CD14-positive monocyte (primary cell): ENCODE results near the gene SERBP1. TPM values are rescaled to one million over a fixed set of nuclear protein-coding genes. Genes with fewer than 3 reads are reported as not detected.

ENCODE experiments used
- DNase-seq, 3 donors: peaks; one replicate each; pipeline ENCODE4 v3.0.0-alpha.2; 2011 to 2022
- H2AFZ ChIP-seq: 2 replicates; pipeline ENCODE4 v1.6.0; 2012; ENCODE audit warnings: mild to moderate bottlenecking, low read depth, low read length, inconsistent platforms; ENCODE audit not compliant: insufficient read depth, poor library complexity, severe bottlenecking
- H3K27ac ChIP-seq, 2 donors: 1 replicate in 1 of 2; 2 replicates in 1 of 2; pipeline ENCODE4 v1.5.1; 2012 to 2013; ENCODE audit warnings: low read length in 2 of 2, control low read depth in 1 of 2, inconsistent platforms in 1 of 2, low read depth in 1 of 2, mild to moderate bottlenecking in 1 of 2
- H3K27me3 ChIP-seq, 2 donors: one replicate each; pipeline versions ENCODE4 v1.6.0 to v1.6.1; 2011 to 2013; ENCODE audit warnings: low read length in 2 of 2; ENCODE audit not compliant: control insufficient read depth in 2 of 2, insufficient read depth in 2 of 2
- H3K36me3 ChIP-seq, 2 donors: replicated peaks in 1 of 2; 1 replicate in 1 of 2; 2 replicates in 1 of 2; pipeline versions ENCODE4 v1.5.1 to v1.6.1; 2012 to 2013; ENCODE audit warnings: low read length in 2 of 2, control low read depth in 1 of 2, inconsistent platforms in 1 of 2, mild to moderate bottlenecking in 1 of 2; ENCODE audit not compliant: insufficient read depth in 2 of 2, control insufficient read depth in 1 of 2
- H3K4me1 ChIP-seq, 2 donors: 1 replicate in 1 of 2; 2 replicates in 1 of 2; pipeline versions ENCODE4 v1.5.1 to v1.6.1; 2012 to 2013; ENCODE audit warnings: low read length in 2 of 2, control low read depth in 1 of 2, inconsistent platforms in 1 of 2, mild to moderate bottlenecking in 1 of 2, moderate library complexity in 1 of 2; ENCODE audit not compliant: insufficient read depth in 2 of 2, control insufficient read depth in 1 of 2
- H3K4me2 ChIP-seq: replicated peaks from 2 replicates; pipeline ENCODE3; 2012; ENCODE audit warnings: low read length, moderate library complexity, mild to moderate bottlenecking; ENCODE audit not compliant: poor library complexity, severe bottlenecking; ENCODE audit errors: extremely low read depth
- H3K4me3 ChIP-seq, 3 experiments: fragments of 200-600 bp in 1 of 3; sonication (generic) in 1 of 3; replicated peaks in 1 of 3; 1 replicate in 2 of 3; 2 replicates in 1 of 3; pipeline ENCODE4 v1.5.1; 2011 to 2013; ENCODE audit warnings: low read length in 3 of 3, mild to moderate bottlenecking in 3 of 3, control low read depth in 2 of 3, low read depth in 2 of 3, inconsistent platforms in 1 of 3, moderate library complexity in 1 of 3
- H3K79me2 ChIP-seq: 2 replicates; pipeline ENCODE4 v1.6.0; 2012; ENCODE audit warnings: mild to moderate bottlenecking, control low read depth, inconsistent platforms, low read length, moderate library complexity; ENCODE audit not compliant: insufficient read depth
- H3K9ac ChIP-seq: 2 replicates; pipeline ENCODE4 v1.6.0; 2017; ENCODE audit warnings: low read length, mild to moderate bottlenecking; ENCODE audit not compliant: insufficient read depth, poor library complexity, severe bottlenecking
- H3K9me3 ChIP-seq, 2 donors: replicated peaks in 1 of 2; 1 replicate in 1 of 2; 2 replicates in 1 of 2; pipeline versions ENCODE4 v1.5.1 to v1.6.1; 2012 to 2013; ENCODE audit warnings: low read length in 2 of 2, control low read depth in 1 of 2; ENCODE audit not compliant: control insufficient read depth in 1 of 2, insufficient read depth in 1 of 2
- H4K20me1 ChIP-seq: 2 replicates; pipeline ENCODE4 v1.6.0; 2012; ENCODE audit warnings: mild to moderate bottlenecking, low read length, control low read depth, moderate library complexity; ENCODE audit not compliant: insufficient read depth
- H3K27ac Mint-ChIP-seq, 7 donors: one replicate each; pipeline ENCODE4 v1.8.0; 2020; ENCODE audit warnings: mild to moderate bottlenecking in 7 of 7, mixed read lengths in 7 of 7, moderate library complexity in 6 of 7, inconsistent platforms in 2 of 7
- H3K27me3 Mint-ChIP-seq, 3 donors: one replicate each; pipeline ENCODE4 v1.8.0; 2021 to 2022; ENCODE audit warnings: low read depth in 3 of 3, mild to moderate bottlenecking in 3 of 3, mixed read lengths in 3 of 3, moderate library complexity in 3 of 3, inconsistent platforms in 1 of 3
- H3K36me3 Mint-ChIP-seq, 2 donors: one replicate each; pipeline ENCODE4 v1.8.0; 2020; ENCODE audit warnings: mixed read lengths in 2 of 2, inconsistent platforms in 1 of 2, mild to moderate bottlenecking in 1 of 2
- H3K4me1 Mint-ChIP-seq: one replicate; pipeline ENCODE4 v1.8.0; 2020; ENCODE audit warnings: mild to moderate bottlenecking, mixed read lengths
- H3K4me3 Mint-ChIP-seq, 2 donors: one replicate each; pipeline ENCODE4 v1.8.0; 2020; ENCODE audit warnings: mild to moderate bottlenecking in 2 of 2, mixed read lengths in 2 of 2, moderate library complexity in 1 of 2
- H3K9me3 Mint-ChIP-seq, 7 donors: one replicate each; pipeline ENCODE4 v1.8.0; 2020 to 2022; ENCODE audit warnings: mixed read lengths in 7 of 7, mild to moderate bottlenecking in 6 of 7, moderate library complexity in 6 of 7, inconsistent platforms in 2 of 7
- WGBS: methylation state at CpG from one replicate; pipeline ENCODE4 v1.1.5; 2013; ENCODE audit warnings: missing lambda C conversion rate; ENCODE audit not compliant: insufficient coverage; 5-methylcytosine and 5-hydroxymethylcytosine counted together
- intact Hi-C, 2 donors: fragments of 100-400 bp; cut with micrococcal nuclease; formaldehyde crosslinking; loops; one replicate each; pipeline versions ENCODE4 v1.15.0 to v1.15.1; 2023
- polyA plus RNA-seq, 3 donors: library from polyadenylated mRNA; depleted of rRNA in 1 of 3; unstranded in 2 of 3; stranded (reverse) in 1 of 3; fragments of 300-500 nt in 2 of 3; fragments of >200 nt in 1 of 3; fragmentation: Illumina TruSeq in 2 of 3; gene quantifications; 1 replicate in 2 of 3; 2 replicates in 1 of 3; pipeline ENCODE4 v1.2.3, GENCODE V29; 2012 to 2021
- TF ChIP-seq, protein P1 (sequence below): fragments of 200-600 bp; IDR thresholded peaks from one replicate; pipeline ENCODE4 v1.8.0; 2022; ENCODE audit warnings: antibody characterized with exemption, mild to moderate bottlenecking

The SERBP1 gene
- polyA plus RNA-seq, 3 donors = 38.2 to 78.8 (median 75.3) TPM

DNA sequence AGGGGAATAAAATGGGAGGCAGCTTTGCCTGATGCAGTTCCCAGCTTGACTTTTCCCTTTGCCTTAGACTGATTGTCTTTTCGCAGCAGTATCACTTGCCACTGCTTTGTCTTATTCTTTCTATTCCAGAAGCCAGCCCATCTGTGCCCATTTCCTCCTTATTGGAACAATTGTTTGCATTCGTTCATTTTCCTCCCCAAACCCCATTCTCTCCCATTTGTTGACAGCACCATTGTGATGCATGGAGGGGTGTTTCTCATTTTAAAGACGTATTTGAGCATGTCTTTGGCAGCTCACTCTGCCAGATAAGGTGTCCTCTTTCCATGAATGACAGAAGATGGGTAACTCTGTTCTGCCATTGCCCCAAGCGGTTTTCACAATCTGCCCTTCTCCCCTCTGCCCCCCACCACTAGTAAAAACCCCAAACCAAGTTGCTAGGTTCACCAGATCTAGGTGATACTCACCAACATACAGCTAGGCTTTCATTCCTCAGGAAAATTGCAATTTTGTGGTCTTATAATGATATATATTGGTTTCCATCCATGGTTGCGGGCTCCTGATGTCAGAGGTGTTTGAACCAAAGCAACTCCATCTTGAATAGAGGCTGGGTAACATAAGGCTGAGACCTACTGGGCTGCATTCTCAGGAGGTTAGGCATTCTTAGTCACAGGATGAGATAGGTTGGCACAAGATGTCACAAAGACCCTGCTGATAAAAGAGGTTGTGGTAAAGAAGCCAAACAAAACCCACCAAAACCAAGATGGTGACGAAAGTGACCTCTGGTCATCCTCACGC, 30.8 kb downstream of the SERBP1 start:
- Histone ChIP-seq H3K36me3 (no peaks in the 10 kb centered on the region), H3K27ac (no peak overlapping the region), H3K9me3 (no peaks in the 10 kb centered on the region), H3K4me2 (no peak overlapping the region), H3K4me1 (no peaks in the 10 kb centered on the region), H3K4me3 (no peak overlapping the region), H4K20me1 (no peaks in the 10 kb centered on the region), H2AFZ (no peak overlapping the region), H3K9ac (no peak overlapping the region), H3K79me2 (no peaks in the 10 kb centered on the region), H3K27me3 (no peaks in the 10 kb centered on the region)
- no peaks in the 10 kb centered on the region for H3K36me3 Mint-ChIP-seq
- intact Hi-C loops = no loop called here
- WGBS = no CpG with 5 or more reads among the region's 7 CpGs
- H3K9me3 Mint-ChIP-seq = peaks cover 0 to 2% (median 0%) of the 10 kb centered on the region in 7 donors
- TF ChIP-seq, protein P1, sequence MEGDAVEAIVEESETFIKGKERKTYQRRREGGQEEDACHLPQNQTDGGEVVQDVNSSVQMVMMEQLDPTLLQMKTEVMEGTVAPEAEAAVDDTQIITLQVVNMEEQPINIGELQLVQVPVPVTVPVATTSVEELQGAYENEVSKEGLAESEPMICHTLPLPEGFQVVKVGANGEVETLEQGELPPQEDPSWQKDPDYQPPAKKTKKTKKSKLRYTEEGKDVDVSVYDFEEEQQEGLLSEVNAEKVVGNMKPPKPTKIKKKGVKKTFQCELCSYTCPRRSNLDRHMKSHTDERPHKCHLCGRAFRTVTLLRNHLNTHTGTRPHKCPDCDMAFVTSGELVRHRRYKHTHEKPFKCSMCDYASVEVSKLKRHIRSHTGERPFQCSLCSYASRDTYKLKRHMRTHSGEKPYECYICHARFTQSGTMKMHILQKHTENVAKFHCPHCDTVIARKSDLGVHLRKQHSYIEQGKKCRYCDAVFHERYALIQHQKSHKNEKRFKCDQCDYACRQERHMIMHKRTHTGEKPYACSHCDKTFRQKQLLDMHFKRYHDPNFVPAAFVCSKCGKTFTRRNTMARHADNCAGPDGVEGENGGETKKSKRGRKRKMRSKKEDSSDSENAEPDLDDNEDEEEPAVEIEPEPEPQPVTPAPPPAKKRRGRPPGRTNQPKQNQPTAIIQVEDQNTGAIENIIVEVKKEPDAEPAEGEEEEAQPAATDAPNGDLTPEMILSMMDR = no peak
- DNase-seq = no peak
- H3K27me3 Mint-ChIP-seq = peaks cover 0 to 4% (median 4%) of the 10 kb centered on the region in 3 donors
- H3K27ac Mint-ChIP-seq = no peak overlapping the region
- H3K4me1 Mint-ChIP-seq = no peaks in the 10 kb centered on the region
- no peak overlapping the region for H3K4me3 Mint-ChIP-seq

DNA sequence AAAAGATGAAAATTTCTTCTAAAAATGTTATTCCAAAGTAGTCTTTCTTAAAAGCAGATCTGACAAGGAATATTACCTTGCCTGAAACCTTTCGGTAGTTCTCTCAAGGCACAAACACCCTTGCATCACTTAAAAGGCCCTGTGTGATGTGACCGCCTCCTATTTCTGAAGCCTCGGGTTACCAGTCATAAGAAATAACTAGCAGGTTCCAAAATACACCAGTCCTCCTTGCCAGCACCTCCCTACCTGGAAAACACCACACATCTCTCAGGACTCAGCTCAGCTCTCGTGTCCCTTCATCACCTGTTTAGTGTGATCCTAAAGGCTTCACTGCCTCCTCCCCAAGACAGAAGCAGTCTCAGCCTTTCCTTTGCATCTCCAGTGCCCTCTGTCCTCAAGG, 35.7 kb downstream of the SERBP1 start:
- Histone ChIP-seq H3K36me3 (no peaks in the 10 kb centered on the region), H4K20me1 (no peaks in the 10 kb centered on the region), H3K9me3 (no peaks in the 10 kb centered on the region), H3K4me2 (no peak overlapping the region), H3K4me1 (no peaks in the 10 kb centered on the region), H3K79me2 (no peaks in the 10 kb centered on the region), H2AFZ (no peak overlapping the region), H3K27ac (no peak overlapping the region), H3K9ac (no peak overlapping the region), H3K27me3 (no peaks in the 10 kb centered on the region), H3K4me3 (no peak overlapping the region)
- H3K27ac Mint-ChIP-seq = no peak overlapping the region
- H3K4me1 Mint-ChIP-seq = no peaks in the 10 kb centered on the region
- WGBS = 96% methylated on average over 4 of the region's 4 CpGs
- no peak for DNase-seq
- intact Hi-C loops = no loop called here
- H3K27me3 Mint-ChIP-seq = peaks cover 0 to 4% (median 4%) of the 10 kb centered on the region in 3 donors
- no peak overlapping the region for H3K4me3 Mint-ChIP-seq
- TF ChIP-seq, protein P1 = no peak
- no peaks in the 10 kb centered on the region for H3K36me3 Mint-ChIP-seq
- H3K9me3 Mint-ChIP-seq = no peaks in the 10 kb centered on the region
